Panc1 (cell line): ENCODE results near the gene C3orf62. TPM values are rescaled to one million over a fixed set of nuclear protein-coding genes. Genes with fewer than 3 reads are reported as not detected.

Source experiments
- ATAC-seq: fragments of 200-7000 bp; cut with Tn5 transposase; 2 replicates; pipeline ENCODE4 v1.9.1; 2020; ENCODE audit warnings: mild to moderate bottlenecking, moderate library complexity
- BruUV-seq: library from RNA; stranded (reverse); fragments of 400-500 nt; replicated peaks from 2 replicates; lab custom pipeline; 2021; lab: Mats Ljungman, UMichigan
- CTCF ChIA-PET: fragments of 300-600 bp; sonication (Branson Sonifier 250); formaldehyde crosslinking; loops from one replicate; lab custom pipeline; 2022; ENCODE audit warnings: antibody characterized with exemption; lab: Charles Lee
- POLR2A ChIA-PET: fragments of 300-600 bp; sonication (Branson Sonifier 250); formaldehyde crosslinking; loops from one replicate; lab custom pipeline; 2022; ENCODE audit warnings: antibody characterized with exemption; lab: Charles Lee
- DNase-seq: peaks from one replicate; pipeline ENCODE4 v3.0.0-alpha.2; 2010; ENCODE audit warnings: low read depth, low spot score
- H3K27ac ChIP-seq: 2 replicates; pipeline ENCODE4 v1.5.1; 2011; ENCODE audit warnings: mild to moderate bottlenecking, low read length, inconsistent platforms
- H3K27me3 ChIP-seq: fragments of 200-500 bp; sonication (Bioruptor generic); 2 replicates; pipeline ENCODE4 v1.6.0; 2014; ENCODE audit warnings: low read length, inconsistent platforms; ENCODE audit not compliant: control insufficient read depth, insufficient read depth
- H3K36me3 ChIP-seq: fragments of 200-500 bp; sonication (Bioruptor generic); 2 replicates; pipeline ENCODE4 v1.5.1; 2014; ENCODE audit warnings: inconsistent platforms, mild to moderate bottlenecking, low read length, moderate library complexity; ENCODE audit not compliant: control insufficient read depth, insufficient read depth
- H3K4me1 ChIP-seq: 2 replicates; pipeline ENCODE4 v1.5.1; 2011; ENCODE audit warnings: inconsistent platforms, mild to moderate bottlenecking, low read length, moderate library complexity; ENCODE audit not compliant: control insufficient read depth, insufficient read depth
- H3K4me3 ChIP-seq, 2 experiments: 2 replicates each; pipeline ENCODE4 v1.5.1; 2011 to 2012; ENCODE audit warnings: low read depth in 2 of 2, low read length in 2 of 2, mild to moderate bottlenecking in 2 of 2, inconsistent platforms in 1 of 2, moderate library complexity in 1 of 2
- H3K9me3 ChIP-seq: fragments of 200-500 bp; sonication (Bioruptor generic); 2 replicates; pipeline ENCODE4 v1.5.1; 2014; ENCODE audit warnings: low read depth, mild to moderate bottlenecking, inconsistent platforms, low read length, moderate library complexity; ENCODE audit not compliant: control insufficient read depth, insufficient read depth
- CTCF ChIP-seq: fragments of 450-650 bp; IDR thresholded peaks from 2 replicates; pipeline ENCODE4 v1.5.1; 2017; ENCODE audit warnings: mild to moderate bottlenecking
- POLR2AphosphoS5 ChIP-seq: IDR thresholded peaks from 2 replicates; pipeline ENCODE4 v1.6.1; 2012; ENCODE audit warnings: mild to moderate bottlenecking, low read depth, low read length, moderate library complexity
- REST ChIP-seq, 2 experiments: IDR thresholded peaks; 2 replicates each; pipeline ENCODE4 v1.6.1; 2011 to 2012; ENCODE audit warnings: low read depth in 2 of 2, control low read depth in 1 of 2, low read length in 1 of 2, mild to moderate bottlenecking in 1 of 2, moderate library complexity in 1 of 2; ENCODE audit not compliant: insufficient read depth in 1 of 2
- SIN3A ChIP-seq: IDR thresholded peaks from 2 replicates; pipeline ENCODE4 v1.6.1; 2012; ENCODE audit warnings: low read depth, mild to moderate bottlenecking, low read length, moderate library complexity, borderline replicate concordance; ENCODE audit not compliant: insufficient read depth
- TCF7L2 ChIP-seq: IDR thresholded peaks from 2 replicates; pipeline ENCODE4 v1.6.1; 2011; ENCODE audit warnings: mild to moderate bottlenecking, low read depth, low read length, inconsistent platforms
- in situ Hi-C: cut with HindIII; loops from 2 replicates; pipeline ENCODE4 v1.10.0; 2016; ENCODE audit warnings: low sequenced_read_pairs, low pct_unique_long_range_greater_than_20kb
- intact Hi-C: fragments of 100-400 bp; cut with micrococcal nuclease; formaldehyde crosslinking; loops from one replicate; pipeline ENCODE4 v1.10.0; 2022; ENCODE audit not compliant: unreplicated experiment
- total RNA-seq: library from RNA; stranded (reverse); gene quantifications from one replicate; pipeline ENCODE4 v1.2.1, GENCODE V29; 2021; ENCODE audit not compliant: unreplicated experiment

C3orf62 gene
- total RNA-seq, 1 experiment from 2014 or later: 2.3 TPM

- ATAC-seq: no peak
- Histone ChIP-seq H3K27ac (no peak overlapping the region), H3K9me3 (no peaks in the 10 kb centered on the region), H3K4me1 (no peaks in the 10 kb centered on the region), H3K4me3 (no peak overlapping the region), H3K27me3 (no peaks in the 10 kb centered on the region), H3K36me3 (peaks cover 4% of the 10 kb centered on the region; the same call in 1 of the 2 replicates)
- in situ Hi-C loops (no loop called here), intact Hi-C loops (no loop called here)
- CTCF ChIA-PET: no interaction called here
- TF ChIP-seq CTCF: no peak
- no peak for TF ChIP-seq TCF7L2
- no peak for TF ChIP-seq REST (IDR thresholded peaks at IDR 0.05; ENCODE audit: insufficient read depth in 1 of 2, low read depth in 2 of 2, low read length in 1 of 2)
- no peak for TF ChIP-seq POLR2AphosphoS5
- no peak for TF ChIP-seq SIN3A
- POLR2A ChIA-PET: no interaction called here
- BruUV-seq: no TSS peak
- no peak for DNase-seq
Observed at GRCh38 chr3:49296781-49297411, 19.9 kb upstream of the C3orf62 start.

- BruUV-seq: no TSS peak
Observed at GRCh38 chr3:49295489-49296058, 18.5 kb upstream of the C3orf62 start.

More at GRCh38 chr3:49295489-49296058, 18.5 kb upstream of the C3orf62 start:
- Histone ChIP-seq H3K36me3 (peaks cover 4% of the 10 kb centered on the region; the same call in 1 of the 2 replicates), H3K4me1 (no peaks in the 10 kb centered on the region), H3K9me3 (no peaks in the 10 kb centered on the region), H3K27ac (no peak overlapping the region), H3K4me3 (no peak overlapping the region), H3K27me3 (no peaks in the 10 kb centered on the region)
- in situ Hi-C loops: no loop called here
- TF ChIP-seq CTCF (peak; percentile 80), POLR2AphosphoS5 (no peak)
- no peak for DNase-seq
- POLR2A ChIA-PET: no interaction called here
- CTCF ChIA-PET: no interaction called here
- no peak; the same call in 1 of the 2 replicates for ATAC-seq
- intact Hi-C loops: no loop called here
